Spleen (tissue), 13 donors: ENCODE results near the gene CHRM4. TPM values are rescaled to one million over a fixed set of nuclear protein-coding genes. Genes with fewer than 3 reads are reported as not detected.

Source experiments
- DNase-seq: peaks from one replicate; pipeline ENCODE4 v3.0.0-alpha.2; 2020
- H3K27ac ChIP-seq, 8 donors: fragments of 200-600 bp; sonication (generic) in 7 of 8; 1 replicate in 4 of 8; 2 replicates in 4 of 8; pipeline versions ENCODE4 v1.5.0 to v1.8.0; 2016 to 2021; ENCODE audit warnings: inconsistent platforms in 4 of 8, mild to moderate bottlenecking in 4 of 8, moderate library complexity in 1 of 8
- H3K27me3 ChIP-seq, 7 donors: fragments of 200-600 bp; sonication (generic) in 6 of 7; replicated peaks in 1 of 7; 1 replicate in 4 of 7; 2 replicates in 3 of 7; pipeline versions ENCODE4 v1.5.0 to v1.8.0; 2016 to 2021; ENCODE audit warnings: inconsistent platforms in 3 of 7, mild to moderate bottlenecking in 1 of 7
- H3K36me3 ChIP-seq, 6 donors: fragments of 200-600 bp; sonication (generic) in 5 of 6; 1 replicate in 4 of 6; 2 replicates in 2 of 6; pipeline versions ENCODE4 v1.5.0 to v1.8.0; 2016 to 2021; ENCODE audit warnings: inconsistent platforms in 2 of 6
- H3K4me1 ChIP-seq, 6 donors: fragments of 200-600 bp; sonication (generic) in 5 of 6; 1 replicate in 3 of 6; 2 replicates in 3 of 6; pipeline versions ENCODE4 v1.5.0 to v1.8.0; 2016 to 2021; ENCODE audit warnings: inconsistent platforms in 3 of 6
- H3K4me3 ChIP-seq, 8 donors: fragments of 200-600 bp; sonication (generic) in 7 of 8; 1 replicate in 4 of 8; 2 replicates in 4 of 8; pipeline versions ENCODE4 v1.5.0 to v1.8.0; 2016 to 2021; ENCODE audit warnings: inconsistent platforms in 4 of 8, mild to moderate bottlenecking in 4 of 8, moderate library complexity in 2 of 8
- H3K9me3 ChIP-seq, 8 donors: fragments of 200-600 bp; sonication (generic) in 7 of 8; 1 replicate in 4 of 8; 2 replicates in 4 of 8; pipeline versions ENCODE4 v1.5.0 to v1.8.0; 2016 to 2021; ENCODE audit warnings: inconsistent platforms in 4 of 8
- POLR2A ChIP-seq, 3 donors: fragments of 450-650 bp; IDR thresholded peaks; one replicate each; pipeline ENCODE4 v1.5.1; 2017; ENCODE audit warnings: antibody characterized with exemption in 3 of 3, mild to moderate bottlenecking in 1 of 3
- POLR2AphosphoS5 ChIP-seq, 3 donors: sonication (generic); formaldehyde crosslinking; IDR thresholded peaks; one replicate each; pipeline ENCODE4 v1.5.1; 2017; ENCODE audit warnings: antibody characterized with exemption in 3 of 3
- WGBS, 5 donors: extraction: QIAGEN DNeasy Blood & Tissue Kit in 3 of 5; methylation state at CpG; one replicate each; pipeline versions ENCODE4 v1.1.5 to v1.1.7; 2013 to 2018; 5-methylcytosine and 5-hydroxymethylcytosine counted together
- intact Hi-C: fragments of 100-400 bp; cut with DNase I; formaldehyde crosslinking; loops from one replicate; pipeline ENCODE4 v1.15.0; 2023; ENCODE audit warnings: low total_unique reads
- long read RNA-seq, 2 donors: transcript quantifications; one replicate each; lab custom pipeline, GENCODE V29; 2026
- polyA plus RNA-seq, 3 donors: library from polyadenylated mRNA; stranded (reverse); fragments of 200-250 nt; gene quantifications; one replicate each; pipeline ENCODE4 v1.2.1, GENCODE V29; 2013
- total RNA-seq, 7 donors: library from RNA; depleted of rRNA in 3 of 7; stranded (reverse); fragments of >200 nt in 3 of 7; fragmentation: NEBNext Ultra II Directional in 4 of 7; extraction: Animal tissue kit (Norgen Biotek cat#: 25700) in 4 of 7; gene quantifications; one replicate each; pipeline versions ENCODE4 v1.1.0 to v1.2.1, GENCODE V29; 2016 to 2021
- TF ChIP-seq, protein P1 (sequence below), 11 experiments: fragments of 200-600 bp in 7 of 11; fragments of 450-650 bp in 4 of 11; sonication (generic) in 4 of 11; IDR thresholded peaks in 8 of 11; conservative IDR thresholded peaks in 3 of 11; 1 replicate in 7 of 11; 2 replicates in 4 of 11; pipeline versions ENCODE4 v1.4.0 to v1.8.0; 2016 to 2021; ENCODE audit warnings: antibody characterized with exemption in 11 of 11, inconsistent platforms in 4 of 11, mild to moderate bottlenecking in 1 of 11
- donor health status: healthy with polysubstance abuse.
- donor health status: DM: no; HTN: no; CAD: no; lungs with moderate emphysema.
- donor health status: DM: no; HTN: no; CAD: no.
- donor health status: Bipolar disorder and iron deficiency.
- donor health status: healthy.
- donor health status: DM: no; HTN: no; CAD: no.
- donor health status: DM: yes; HTN: yes; CAD: no.

Gene CHRM4
- 10 to 100 TPM in 3 of 7 donors, 1 to 10 TPM in 4; 2.3 to 34.1 (median 8.5) TPM for total RNA-seq
- 1 to 10 TPM in 1 of 3 donors, under 1 TPM in 2; 0.06 to 2.0 (median 0.20) TPM for polyA plus RNA-seq
- long read RNA-seq, donor 1, transcript CHRM4-201 (1 exons, 1,511 nt): major isoform, 18 of 18 reads
- long read RNA-seq, donor 1, partial matches to known transcripts: 0 of 18 reads
- long read RNA-seq, donor 1, other reads (novel, unspliced or antisense): 0 of 18 reads
- long read RNA-seq, donor 2, transcript CHRM4-201 (1 exons, 1,511 nt): major isoform, 6 of 6 reads
- long read RNA-seq, donor 2, partial matches to known transcripts: 0 of 6 reads
- long read RNA-seq, donor 2, other reads (novel, unspliced or antisense): 0 of 6 reads

DNA sequence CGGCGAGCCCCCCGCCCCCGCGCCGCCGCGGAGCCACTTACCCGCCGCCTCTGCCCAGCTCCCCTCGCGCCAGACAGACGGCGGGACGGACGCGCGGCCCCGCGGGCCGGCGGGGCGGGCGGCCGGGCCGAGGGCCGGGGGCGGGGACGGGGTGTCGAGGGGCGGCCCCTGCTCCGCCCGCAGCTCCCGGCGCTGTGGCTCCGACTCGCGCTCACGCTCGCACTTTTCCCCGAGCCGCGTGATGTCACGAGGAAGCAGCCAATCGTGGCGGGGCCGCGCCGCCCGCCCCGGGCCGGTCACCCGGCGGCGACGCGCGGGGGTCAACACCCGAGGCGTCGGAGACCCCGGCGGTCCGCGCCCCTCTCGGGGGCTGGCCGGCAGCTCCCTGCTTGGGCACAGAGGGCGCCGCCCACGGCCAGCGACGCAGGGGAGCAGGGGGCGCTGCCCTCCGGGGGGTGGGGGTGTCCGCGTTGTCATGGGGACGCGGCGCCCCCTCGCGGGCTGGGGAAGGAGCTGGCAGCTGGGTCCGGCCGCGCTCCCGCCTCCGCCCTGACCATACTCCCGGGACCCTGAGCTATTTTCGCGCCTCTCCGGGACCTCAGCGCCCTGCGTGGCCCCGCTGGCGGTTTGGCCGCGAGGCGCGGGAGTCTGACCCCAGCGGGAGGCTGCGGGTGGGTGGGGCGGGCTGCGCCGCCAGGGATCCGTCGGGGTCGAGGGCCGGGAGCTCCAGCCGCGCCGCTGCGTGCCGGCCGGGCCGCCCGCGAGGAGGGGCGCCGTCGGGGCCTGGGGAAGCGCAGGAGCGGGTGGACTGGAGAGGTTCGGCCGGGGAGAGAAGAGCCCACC, at the start of gene CHRM4:
TSS of gene CHRM4 (minus strand) at position 199 of the 843 bp plus-strand sequence. CDS start 5,219 bp downstream, outside the sequence.
- intact Hi-C loops: no loop called here
- H3K27ac ChIP-seq: peak within 1 kb of the TSS in 6 of 8 donors; percentile 43 to 74 (median 61)
- peak in 2 of 3 donors; percentile 47 to 53 for TF ChIP-seq POLR2AphosphoS5 (IDR thresholded peaks at IDR 0.05)
- TF ChIP-seq, protein P1, sequence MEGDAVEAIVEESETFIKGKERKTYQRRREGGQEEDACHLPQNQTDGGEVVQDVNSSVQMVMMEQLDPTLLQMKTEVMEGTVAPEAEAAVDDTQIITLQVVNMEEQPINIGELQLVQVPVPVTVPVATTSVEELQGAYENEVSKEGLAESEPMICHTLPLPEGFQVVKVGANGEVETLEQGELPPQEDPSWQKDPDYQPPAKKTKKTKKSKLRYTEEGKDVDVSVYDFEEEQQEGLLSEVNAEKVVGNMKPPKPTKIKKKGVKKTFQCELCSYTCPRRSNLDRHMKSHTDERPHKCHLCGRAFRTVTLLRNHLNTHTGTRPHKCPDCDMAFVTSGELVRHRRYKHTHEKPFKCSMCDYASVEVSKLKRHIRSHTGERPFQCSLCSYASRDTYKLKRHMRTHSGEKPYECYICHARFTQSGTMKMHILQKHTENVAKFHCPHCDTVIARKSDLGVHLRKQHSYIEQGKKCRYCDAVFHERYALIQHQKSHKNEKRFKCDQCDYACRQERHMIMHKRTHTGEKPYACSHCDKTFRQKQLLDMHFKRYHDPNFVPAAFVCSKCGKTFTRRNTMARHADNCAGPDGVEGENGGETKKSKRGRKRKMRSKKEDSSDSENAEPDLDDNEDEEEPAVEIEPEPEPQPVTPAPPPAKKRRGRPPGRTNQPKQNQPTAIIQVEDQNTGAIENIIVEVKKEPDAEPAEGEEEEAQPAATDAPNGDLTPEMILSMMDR (IDR thresholded peaks at IDR 0.05 in 8 of 11, conservative IDR thresholded peaks at IDR 0.05 in 3 of 11): peak in 4 of 11 experiments; percentile 10 to 49 (median 32)
- TF ChIP-seq POLR2A (IDR thresholded peaks at IDR 0.05): no peak
- DNase-seq: peak; percentile 75
- H3K4me3 ChIP-seq: peak within 1 kb of the TSS; percentile 8 to 67 (median 46)
- peaks cover 25 to 67% (median 51%) of the 10 kb centered on the region in 6 donors for H3K4me1 ChIP-seq
- H3K9me3 ChIP-seq: no peaks in the 10 kb centered on the region
- peaks cover 11 to 70% (median 58%) of the 10 kb centered on the region in 7 donors for H3K27me3 ChIP-seq
- H3K36me3 ChIP-seq: peaks cover 0 to 16% (median 5%) of the 10 kb centered on the region in 6 donors
- WGBS, 5 donors: 0 to 10% (median 1%) methylated on average over 2 to 123 of the region's 123 CpGs

- no peak overlapping the region for H3K4me3 ChIP-seq
- H3K36me3 ChIP-seq: peaks cover 0 to 68% (median 34%) of the 10 kb centered on the region in 6 donors
- H3K27ac ChIP-seq: no peak overlapping the region
- no peak for TF ChIP-seq POLR2A (IDR thresholded peaks at IDR 0.05)
- TF ChIP-seq, protein P1 (IDR thresholded peaks at IDR 0.05 in 8 of 11, conservative IDR thresholded peaks at IDR 0.05 in 3 of 11): no peak
- no peak for TF ChIP-seq POLR2AphosphoS5 (IDR thresholded peaks at IDR 0.05)
- WGBS, 5 donors: 68 to 86% (median 71%) methylated on average over 4 of the region's 4 CpGs
- no peak for DNase-seq
- H3K4me1 ChIP-seq: peaks cover 0 to 10% (median 0%) of the 10 kb centered on the region in 6 donors
- no peaks in the 10 kb centered on the region for H3K9me3 ChIP-seq
- intact Hi-C loops: no loop called here
- H3K27me3 ChIP-seq: no peaks in the 10 kb centered on the region
These were observed 46.6 kb upstream of the CHRM4 start for GRCh38 chr11:46438211-46438610.

DNA sequence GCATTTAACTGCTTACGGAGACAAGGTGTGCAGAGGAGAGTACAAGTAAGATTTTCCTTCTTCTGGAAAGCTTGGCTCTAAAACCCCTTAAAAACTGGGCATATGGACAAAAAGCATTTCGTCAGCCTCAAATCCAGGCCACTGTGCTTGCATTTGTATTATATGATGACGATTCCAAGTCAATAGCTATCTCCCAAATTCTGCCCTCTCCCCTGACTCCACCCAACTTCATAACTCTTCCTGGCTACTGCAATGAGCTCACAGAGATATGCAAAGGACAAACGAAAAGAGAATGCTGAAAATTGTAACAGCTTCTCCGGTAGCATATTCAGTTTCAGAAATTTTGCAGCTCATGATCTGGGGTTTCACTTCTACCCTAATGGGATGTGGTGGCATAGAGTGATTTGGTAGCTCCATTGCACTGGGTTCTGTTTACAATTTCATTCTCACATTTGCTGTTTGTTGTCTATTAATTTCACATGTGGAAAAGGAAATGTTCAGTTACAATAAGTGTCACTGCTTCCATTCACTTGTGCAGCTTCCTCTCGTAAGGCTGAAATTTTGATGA, 45.6 kb upstream of the CHRM4 start:
- peaks cover 0 to 68% (median 36%) of the 10 kb centered on the region in 6 donors for H3K36me3 ChIP-seq
- intact Hi-C loops: no loop called here

More for the DNA sequence above, 45.6 kb upstream of the CHRM4 start:
- H3K4me1 ChIP-seq: peaks cover 0 to 10% (median 0%) of the 10 kb centered on the region in 6 donors
- 75 to 88% (median 83%) methylated on average over 6 of the region's 6 CpGs for WGBS, 5 donors
- H3K9me3 ChIP-seq: no peaks in the 10 kb centered on the region
- no peak for DNase-seq
- no peaks in the 10 kb centered on the region for H3K27me3 ChIP-seq
- H3K27ac ChIP-seq: no peak overlapping the region
- no peak overlapping the region for H3K4me3 ChIP-seq
- TF ChIP-seq POLR2AphosphoS5 (IDR thresholded peaks at IDR 0.05) (no peak), POLR2A (IDR thresholded peaks at IDR 0.05) (no peak)
- TF ChIP-seq, protein P1 (IDR thresholded peaks at IDR 0.05 in 8 of 11, conservative IDR thresholded peaks at IDR 0.05 in 3 of 11): no peak
